SK-N-SH treated with all-trans-retinoic acid at 6 μM for 48 hours (cell line): ENCODE measurements around the gene SEMA4F.

Experiments used
- ATAC-seq: fragments of 200-7000 bp; cut with Tn5 transposase; 3 replicates; pipeline ENCODE4 v1.9.1; 2020; ENCODE audit warnings: mild to moderate bottlenecking, moderate library complexity
- ARNTL ChIP-seq: fragments of 450-650 bp; formaldehyde crosslinking; IDR thresholded peaks from 2 replicates; pipeline ENCODE4 v1.5.0; 2020; ENCODE audit warnings: low read depth, mild to moderate bottlenecking, moderate library complexity, borderline replicate concordance
- BACH2 ChIP-seq: fragments of 250-450 bp; sonication (Bioruptor Pico); IDR thresholded peaks from 2 replicates; pipeline ENCODE4 v1.9.0; 2021; ENCODE audit warnings: mild to moderate bottlenecking, borderline replicate concordance
- CREB5 ChIP-seq: fragments of 250-450 bp; sonication (Bioruptor Pico); IDR thresholded peaks from 2 replicates; pipeline ENCODE4 v1.5.1; 2020; ENCODE audit warnings: low read depth, mild to moderate bottlenecking, moderate library complexity
- CSDC2 ChIP-seq: fragments of 250-450 bp; sonication (Bioruptor Pico); IDR thresholded peaks from 2 replicates; pipeline ENCODE4 v1.5.0; 2020; ENCODE audit warnings: mild to moderate bottlenecking, moderate library complexity
- CSRNP3 ChIP-seq: fragments of 250-450 bp; sonication (Bioruptor Pico); IDR thresholded peaks from 2 replicates; pipeline ENCODE4 v1.5.1; 2021; ENCODE audit warnings: mild to moderate bottlenecking, moderate library complexity
- ESRRG ChIP-seq: fragments of 250-450 bp; sonication (Bioruptor Pico); IDR thresholded peaks from 2 replicates; pipeline ENCODE4 v1.6.1; 2021; ENCODE audit warnings: mild to moderate bottlenecking
- GLIS3 ChIP-seq: fragments of 250-450 bp; sonication (Bioruptor Pico); IDR thresholded peaks from 2 replicates; pipeline ENCODE4 v1.5.0; 2020; ENCODE audit warnings: mild to moderate bottlenecking, moderate library complexity
- ISL1 ChIP-seq: fragments of 250-450 bp; sonication (Bioruptor Pico); IDR thresholded peaks from 2 replicates; pipeline ENCODE4 v2.1.2; 2022; ENCODE audit warnings: mild to moderate bottlenecking, moderate library complexity
- OSR1 ChIP-seq: fragments of 250-450 bp; sonication (Bioruptor Pico); IDR thresholded peaks from 2 replicates; pipeline ENCODE4 v1.8.0; 2022; ENCODE audit warnings: moderate library complexity, mild to moderate bottlenecking, inconsistent platforms
- PATZ1 ChIP-seq: fragments of 250-450 bp; sonication (Bioruptor Pico); IDR thresholded peaks from 2 replicates; pipeline ENCODE4 v1.8.0; 2020; ENCODE audit warnings: mild to moderate bottlenecking, moderate library complexity, borderline replicate concordance
- POU6F1 ChIP-seq: fragments of 250-450 bp; sonication (Bioruptor Pico); IDR thresholded peaks from 2 replicates; pipeline ENCODE4 v1.8.0; 2021; ENCODE audit warnings: low read depth, mild to moderate bottlenecking, moderate library complexity, borderline replicate concordance
- PPARA ChIP-seq: fragments of 250-450 bp; sonication (Bioruptor Pico); IDR thresholded peaks from 2 replicates; pipeline ENCODE4 v1.5.0; 2020; ENCODE audit warnings: mild to moderate bottlenecking, borderline replicate concordance
- RARB ChIP-seq: fragments of 250-450 bp; sonication (Bioruptor Pico); IDR thresholded peaks from 2 replicates; pipeline ENCODE4 v1.8.0; 2021; ENCODE audit warnings: mild to moderate bottlenecking, moderate library complexity
- SNAI2 ChIP-seq: fragments of 250-450 bp; sonication (Bioruptor Pico); IDR thresholded peaks from 2 replicates; pipeline ENCODE4 v1.5.0; 2020; ENCODE audit warnings: mild to moderate bottlenecking, moderate library complexity
- TCF4 ChIP-seq: fragments of 250-450 bp; sonication (Bioruptor Pico); IDR thresholded peaks from 2 replicates; pipeline ENCODE4 v1.8.0; 2021; ENCODE audit warnings: mild to moderate bottlenecking, moderate library complexity, borderline replicate concordance
- TOX ChIP-seq: fragments of 250-450 bp; sonication (Bioruptor Pico); IDR thresholded peaks from 2 replicates; pipeline ENCODE4 v1.8.0; 2021; ENCODE audit warnings: mild to moderate bottlenecking, moderate library complexity, borderline replicate concordance
- TSHZ2 ChIP-seq: fragments of 250-450 bp; sonication (Bioruptor Pico); IDR thresholded peaks from 2 replicates; pipeline ENCODE4 v1.5.0; 2020; ENCODE audit warnings: mild to moderate bottlenecking, moderate library complexity
- ZC3H10 ChIP-seq: fragments of 250-450 bp; sonication (Bioruptor Pico); IDR thresholded peaks from 2 replicates; pipeline ENCODE4 v1.5.1; 2021; ENCODE audit warnings: mild to moderate bottlenecking, moderate library complexity
- ZFP3 ChIP-seq: fragments of 250-450 bp; sonication (Bioruptor Pico); IDR thresholded peaks from 2 replicates; pipeline ENCODE4 v1.5.0; 2020; ENCODE audit warnings: mild to moderate bottlenecking, moderate library complexity
- ZFP30 ChIP-seq: fragments of 450-650 bp; formaldehyde crosslinking; IDR thresholded peaks from 2 replicates; pipeline ENCODE4 v1.5.0; 2022; ENCODE audit warnings: mild to moderate bottlenecking, moderate library complexity
- ZNF565 ChIP-seq: fragments of 450-650 bp; formaldehyde crosslinking; conservative IDR thresholded peaks from 2 replicates; pipeline ENCODE4 v1.5.0; 2020; ENCODE audit warnings: low read depth, mild to moderate bottlenecking, moderate library complexity
- ZNF70 ChIP-seq: fragments of 450-650 bp; formaldehyde crosslinking; IDR thresholded peaks from 2 replicates; pipeline ENCODE4 v1.5.0; 2020; ENCODE audit warnings: mild to moderate bottlenecking, moderate library complexity
- ZNF8 ChIP-seq: fragments of 450-650 bp; formaldehyde crosslinking; IDR thresholded peaks from 2 replicates; pipeline ENCODE4 v1.5.0; 2020; ENCODE audit warnings: mild to moderate bottlenecking, moderate library complexity

The SEMA4F gene

GRCh38 chr2:74653589-74653984, 460 bp upstream of the SEMA4F start:
- peak; percentile 46 for ATAC-seq
- TF ChIP-seq ESRRG (CRISPR knock-in tag) (no peak), ISL1 (no peak), ZNF565 (CRISPR knock-in tag) (no peak), SNAI2 (CRISPR knock-in tag) (no peak), ZFP3 (CRISPR knock-in tag) (no peak), BACH2 (CRISPR knock-in tag) (no peak), ZC3H10 (no peak), ZNF70 (CRISPR knock-in tag) (no peak), OSR1 (CRISPR knock-in tag) (no peak), TSHZ2 (no peak), PPARA (no peak), CSRNP3 (CRISPR knock-in tag) (no peak), ARNTL (CRISPR knock-in tag) (no peak), CSDC2 (CRISPR knock-in tag) (no peak), RARB (CRISPR knock-in tag) (no peak), GLIS3 (no peak), POU6F1 (no peak), ZNF8 (CRISPR knock-in tag) (no peak), TOX (CRISPR knock-in tag) (no peak), TCF4 (CRISPR knock-in tag) (no peak)

- ATAC-seq: no peak
- TF ChIP-seq RARB (CRISPR knock-in tag): no peak
- TF ChIP-seq GLIS3: no peak
- no peak for TF ChIP-seq ZC3H10
- TF ChIP-seq BACH2 (CRISPR knock-in tag): no peak
- TF ChIP-seq ZNF8 (CRISPR knock-in tag): no peak
- TF ChIP-seq PPARA: no peak
- TF ChIP-seq ARNTL (CRISPR knock-in tag): no peak
- no peak for TF ChIP-seq CSRNP3 (CRISPR knock-in tag)
- TF ChIP-seq ESRRG (CRISPR knock-in tag): no peak
- no peak for TF ChIP-seq PATZ1
- no peak for TF ChIP-seq ZNF70 (CRISPR knock-in tag)
- TF ChIP-seq CREB5: no peak
- no peak for TF ChIP-seq ZFP3 (CRISPR knock-in tag)
- no peak for TF ChIP-seq POU6F1
- no peak for TF ChIP-seq TSHZ2
- TF ChIP-seq TCF4 (CRISPR knock-in tag): no peak
- TF ChIP-seq SNAI2 (CRISPR knock-in tag): no peak
- TF ChIP-seq ZFP30: no peak
- TF ChIP-seq CSDC2 (CRISPR knock-in tag): no peak
Measured at GRCh38 chr2:74655579-74655978, 1.5 kb downstream of the SEMA4F start.
